OCI-LY1 (cell line): ENCODE data around the gene GBX1.

ENCODE experiments used
- H2AFZ ChIP-seq: fragments of 200-600 bp; sonication (generic), shearing (Covaris generic); 2 replicates; pipeline ENCODE4 v1.6.0; 2014; ENCODE audit warnings: antibody characterized with exemption, mild to moderate bottlenecking, low read length
- H3F3A ChIP-seq: fragments of 200-600 bp; sonication (generic), shearing (Covaris generic); 2 replicates; pipeline ENCODE4 v1.6.0; 2014; ENCODE audit warnings: mild to moderate bottlenecking, antibody characterized with exemption, low read length, moderate library complexity; ENCODE audit not compliant: insufficient read depth
- H3K27ac ChIP-seq: fragments of 200-600 bp; sonication (generic); 2 replicates; pipeline ENCODE4 v1.5.1; 2014; ENCODE audit warnings: low read length, mixed run types, mild to moderate bottlenecking, low read depth; ENCODE audit not compliant: poor library complexity, severe bottlenecking
- H3K27me3 ChIP-seq: fragments of 200-600 bp; sonication (generic); 2 replicates; pipeline ENCODE4 v1.6.0; 2014; ENCODE audit warnings: antibody characterized with exemption, mild to moderate bottlenecking, low read length, moderate library complexity; ENCODE audit not compliant: insufficient read depth
- H3K36me3 ChIP-seq: fragments of 200-600 bp; sonication (generic); 2 replicates; pipeline ENCODE4 v1.6.1; 2014; ENCODE audit warnings: mild to moderate bottlenecking, antibody characterized with exemption, low read length, moderate library complexity, mixed read lengths; ENCODE audit not compliant: insufficient read depth
- H3K4me1 ChIP-seq: fragments of 200-600 bp; sonication (generic); 2 replicates; pipeline ENCODE4 v1.5.1; 2014; ENCODE audit warnings: mild to moderate bottlenecking, low read length, moderate library complexity; ENCODE audit not compliant: insufficient read depth, severe bottlenecking
- H3K4me2 ChIP-seq: fragments of 200-600 bp; sonication (generic), shearing (Covaris generic); 2 replicates; pipeline ENCODE4 v1.6.1; 2014; ENCODE audit warnings: low read length
- H3K4me3 ChIP-seq: fragments of 200-600 bp; sonication (generic); 2 replicates; pipeline ENCODE4 v1.5.1; 2014; ENCODE audit warnings: low read length, low read depth, mild to moderate bottlenecking, mixed read lengths; ENCODE audit not compliant: poor library complexity, severe bottlenecking
- H3K79me2 ChIP-seq: fragments of 200-600 bp; shearing (Covaris generic); 2 replicates; pipeline ENCODE4 v1.6.1; 2016; ENCODE audit warnings: mixed run types, low read length, mixed read lengths; ENCODE audit not compliant: insufficient read depth
- H3K9ac ChIP-seq: fragments of 200-600 bp; sonication (generic), shearing (Covaris generic); 2 replicates; pipeline ENCODE4 v1.6.1; 2014; ENCODE audit warnings: mild to moderate bottlenecking, low read length, mixed read lengths
- H3K9me2 ChIP-seq: fragments of 200-600 bp; sonication (generic), shearing (Covaris generic); 2 replicates; pipeline ENCODE4 v1.6.1; 2014; ENCODE audit warnings: low read depth, mild to moderate bottlenecking, low read length, mixed read lengths
- H3K9me3 ChIP-seq: fragments of 200-600 bp; shearing (Covaris generic); 2 replicates; pipeline ENCODE4 v1.6.1; 2014; ENCODE audit warnings: low read length, mixed read lengths
- H4K20me1 ChIP-seq: fragments of 200-600 bp; sonication (generic), shearing (Covaris generic); 2 replicates; pipeline ENCODE4 v1.6.0; 2016; ENCODE audit warnings: mild to moderate bottlenecking, low read length; ENCODE audit not compliant: insufficient read depth
- EZH2 ChIP-seq: fragments of 200-600 bp; sonication (generic), shearing (Covaris generic); IDR thresholded peaks from 2 replicates; pipeline ENCODE4 v1.8.0; 2017; ENCODE audit warnings: borderline replicate concordance, mixed run types, mild to moderate bottlenecking, antibody characterized with exemption, low read length, moderate library complexity, mixed read lengths
- TF ChIP-seq, protein P1 (sequence below): fragments of 200-600 bp; sonication (generic), shearing (Covaris generic); IDR thresholded peaks from 2 replicates; pipeline ENCODE4 v1.5.1; 2017; ENCODE audit warnings: mild to moderate bottlenecking, antibody characterized with exemption, low read length, moderate library complexity, mixed read lengths

Gene GBX1

DNA sequence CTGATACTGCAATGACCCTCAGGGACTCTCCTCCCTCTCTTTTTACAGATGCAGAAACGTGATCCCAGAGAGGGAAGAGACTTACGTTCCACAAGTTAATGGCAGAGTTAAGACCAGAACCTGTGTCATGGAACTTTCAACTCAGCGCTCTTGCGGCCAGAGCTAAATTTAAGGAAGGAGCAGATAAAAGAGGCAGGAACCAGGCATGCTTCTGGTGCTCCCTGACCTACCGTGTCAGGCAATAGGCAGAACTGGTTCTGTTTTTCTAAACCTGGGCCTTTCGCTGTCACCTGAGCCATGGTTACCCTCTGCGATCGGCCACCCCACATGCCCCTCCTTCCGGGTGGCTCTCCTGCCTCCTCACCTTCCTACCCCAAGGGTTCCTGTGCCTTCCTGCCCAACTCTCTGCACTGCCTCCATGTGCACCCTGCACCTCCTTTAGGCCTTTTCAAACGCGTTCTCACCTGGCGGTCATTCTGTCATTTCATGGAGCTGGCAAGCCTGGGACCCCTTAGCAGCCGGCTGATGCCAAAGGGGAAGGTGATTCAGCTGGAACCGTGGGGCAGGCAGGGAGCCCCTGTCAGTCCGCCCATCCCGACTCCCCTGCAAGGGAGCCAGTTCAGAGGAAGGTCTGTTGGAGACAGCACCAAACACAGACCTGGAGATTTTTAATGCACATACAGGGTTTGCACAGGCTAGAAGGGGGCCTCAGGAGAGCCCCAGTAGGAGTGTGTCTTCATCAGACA, 7.7 kb upstream of the GBX1 start:
- Histone ChIP-seq H3K36me3 (no peaks in the 10 kb centered on the region), H3K27me3 (peaks cover 9% of the 10 kb centered on the region), H3K4me3 (no peak overlapping the region), H4K20me1 (no peaks in the 10 kb centered on the region), H3K27ac (no peak overlapping the region), H3K79me2 (no peaks in the 10 kb centered on the region), H3K9me2 (no peaks in the 10 kb centered on the region), H3K4me1 (no peaks in the 10 kb centered on the region), H3K9ac (no peak overlapping the region), H3K4me2 (no peak overlapping the region), H2AFZ (no peak overlapping the region), H3F3A (no peaks in the 10 kb centered on the region), H3K9me3 (no peaks in the 10 kb centered on the region)
- TF ChIP-seq, protein P1, sequence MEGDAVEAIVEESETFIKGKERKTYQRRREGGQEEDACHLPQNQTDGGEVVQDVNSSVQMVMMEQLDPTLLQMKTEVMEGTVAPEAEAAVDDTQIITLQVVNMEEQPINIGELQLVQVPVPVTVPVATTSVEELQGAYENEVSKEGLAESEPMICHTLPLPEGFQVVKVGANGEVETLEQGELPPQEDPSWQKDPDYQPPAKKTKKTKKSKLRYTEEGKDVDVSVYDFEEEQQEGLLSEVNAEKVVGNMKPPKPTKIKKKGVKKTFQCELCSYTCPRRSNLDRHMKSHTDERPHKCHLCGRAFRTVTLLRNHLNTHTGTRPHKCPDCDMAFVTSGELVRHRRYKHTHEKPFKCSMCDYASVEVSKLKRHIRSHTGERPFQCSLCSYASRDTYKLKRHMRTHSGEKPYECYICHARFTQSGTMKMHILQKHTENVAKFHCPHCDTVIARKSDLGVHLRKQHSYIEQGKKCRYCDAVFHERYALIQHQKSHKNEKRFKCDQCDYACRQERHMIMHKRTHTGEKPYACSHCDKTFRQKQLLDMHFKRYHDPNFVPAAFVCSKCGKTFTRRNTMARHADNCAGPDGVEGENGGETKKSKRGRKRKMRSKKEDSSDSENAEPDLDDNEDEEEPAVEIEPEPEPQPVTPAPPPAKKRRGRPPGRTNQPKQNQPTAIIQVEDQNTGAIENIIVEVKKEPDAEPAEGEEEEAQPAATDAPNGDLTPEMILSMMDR = no peak
- no peak for TF ChIP-seq EZH2

DNA sequence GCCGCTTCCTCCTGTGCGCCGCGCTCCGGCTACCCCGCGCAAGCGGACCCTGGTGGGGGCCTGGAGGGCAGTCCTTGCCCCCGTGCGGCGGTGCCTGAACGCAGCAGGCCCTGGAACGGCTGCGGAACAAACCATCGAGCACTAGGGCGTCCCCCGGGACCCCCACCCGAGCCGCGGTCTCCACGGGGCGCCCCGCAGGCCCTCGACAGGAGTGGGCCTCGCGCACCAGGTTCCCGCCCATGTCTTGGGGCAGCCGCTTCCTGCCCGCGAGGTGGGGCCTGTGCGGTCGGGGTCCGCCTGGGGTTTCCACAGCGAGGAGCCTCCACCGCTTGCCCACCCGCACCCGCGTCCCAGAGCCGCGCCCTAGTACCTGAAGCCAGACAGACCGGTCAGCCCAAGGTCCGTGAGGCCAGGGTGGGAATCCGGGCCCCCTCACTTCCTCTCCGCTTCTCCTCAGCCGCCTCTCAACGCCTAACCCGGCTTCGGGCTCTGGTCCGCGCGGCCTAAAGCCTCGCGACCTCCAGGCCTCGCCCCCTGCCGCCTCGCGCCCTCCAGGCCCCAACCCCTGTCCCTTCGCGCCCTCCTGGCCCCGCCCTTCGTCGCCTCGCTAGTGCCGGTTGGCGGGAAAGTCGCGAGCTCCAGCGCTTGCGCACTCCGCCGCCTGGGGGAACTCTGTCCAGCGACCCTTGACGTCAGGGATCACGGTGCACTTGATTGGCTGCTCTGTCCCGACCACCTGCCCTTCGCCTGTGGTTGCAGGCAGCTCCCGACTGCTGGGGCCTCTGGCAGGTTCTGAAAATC, 7.0 kb upstream of the GBX1 start:
- no peak overlapping the region for H3K4me2 ChIP-seq
- no peaks in the 10 kb centered on the region for H3F3A ChIP-seq
- H3K4me3 ChIP-seq = no peak overlapping the region
- H3K4me1 ChIP-seq = no peaks in the 10 kb centered on the region
- H2AFZ ChIP-seq = no peak overlapping the region
- H3K36me3 ChIP-seq = no peaks in the 10 kb centered on the region
- H3K9ac ChIP-seq = no peak overlapping the region
- no peaks in the 10 kb centered on the region for H4K20me1 ChIP-seq
- no peaks in the 10 kb centered on the region for H3K9me3 ChIP-seq
- no peak for TF ChIP-seq EZH2
- TF ChIP-seq, protein P1 = no peak
- no peaks in the 10 kb centered on the region for H3K9me2 ChIP-seq
- H3K79me2 ChIP-seq = no peaks in the 10 kb centered on the region
- H3K27me3 ChIP-seq = peaks cover 9% of the 10 kb centered on the region
- no peak overlapping the region for H3K27ac ChIP-seq

DNA sequence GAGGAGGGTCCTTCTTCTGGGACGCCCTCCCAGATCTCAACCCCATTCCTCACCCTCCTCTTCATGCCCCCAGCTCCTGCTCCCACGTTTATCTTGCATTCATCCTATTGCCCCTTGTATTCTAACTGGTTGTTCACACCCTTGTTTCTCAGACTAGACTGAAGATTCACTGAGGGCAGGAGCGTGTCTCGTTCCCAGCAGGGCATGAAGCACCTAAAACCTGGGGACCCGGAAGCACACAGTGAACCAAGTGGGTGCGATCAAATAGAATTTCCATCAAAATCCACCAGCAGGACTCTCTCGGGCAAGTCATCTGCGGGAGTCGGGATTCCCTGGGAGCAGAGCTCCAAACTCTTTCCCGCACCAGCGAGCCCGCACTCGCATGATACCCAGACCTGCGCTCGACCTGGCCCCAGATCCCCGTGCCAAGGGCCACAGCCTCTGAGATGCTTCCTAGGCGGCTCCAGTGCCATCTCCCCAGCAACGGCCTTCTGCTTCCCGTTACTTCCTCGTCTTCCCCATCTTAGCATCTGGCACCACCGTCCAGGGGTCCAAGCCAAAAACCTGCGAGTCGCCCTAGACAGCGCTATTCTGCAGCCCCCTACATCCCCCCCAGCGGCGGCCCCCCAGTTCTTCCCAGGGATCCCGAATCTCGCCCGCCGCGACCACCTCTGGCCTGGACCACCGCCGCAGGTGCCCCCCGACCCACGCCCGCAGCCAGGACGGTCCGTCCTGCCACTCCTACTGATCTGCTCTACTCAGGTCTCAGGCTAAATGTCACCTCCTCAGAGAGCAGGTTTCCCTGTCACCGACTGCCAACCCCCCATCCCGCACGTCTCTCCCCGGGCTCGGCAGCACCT, 6.1 kb upstream of the GBX1 start:
- Histone ChIP-seq H3K27me3 (peaks cover 9% of the 10 kb centered on the region), H3K9me2 (no peaks in the 10 kb centered on the region)

More for the DNA sequence above, 6.1 kb upstream of the GBX1 start:
- H3K36me3 ChIP-seq = no peaks in the 10 kb centered on the region
- no peak for TF ChIP-seq EZH2
- TF ChIP-seq, protein P1 = no peak
- H3K79me2 ChIP-seq = no peaks in the 10 kb centered on the region
- no peak overlapping the region for H3K9ac ChIP-seq
- no peaks in the 10 kb centered on the region for H3K4me1 ChIP-seq
- no peak overlapping the region for H3K27ac ChIP-seq
- no peaks in the 10 kb centered on the region for H3F3A ChIP-seq
- H3K9me3 ChIP-seq = no peaks in the 10 kb centered on the region
- no peak overlapping the region for H3K4me2 ChIP-seq
- no peak overlapping the region for H2AFZ ChIP-seq
- H3K4me3 ChIP-seq = no peak overlapping the region
- H4K20me1 ChIP-seq = no peaks in the 10 kb centered on the region
